Measurements from ENCODE around the gene RPLP2.

RPLP2 gene

GRCh38 chr11:766936-767210 is 42.9 kb upstream of the RPLP2 start:
- H3K4me1 ChIP-seq: no peaks in the 10 kb centered on the region
- TF ChIP-seq, protein P1, sequence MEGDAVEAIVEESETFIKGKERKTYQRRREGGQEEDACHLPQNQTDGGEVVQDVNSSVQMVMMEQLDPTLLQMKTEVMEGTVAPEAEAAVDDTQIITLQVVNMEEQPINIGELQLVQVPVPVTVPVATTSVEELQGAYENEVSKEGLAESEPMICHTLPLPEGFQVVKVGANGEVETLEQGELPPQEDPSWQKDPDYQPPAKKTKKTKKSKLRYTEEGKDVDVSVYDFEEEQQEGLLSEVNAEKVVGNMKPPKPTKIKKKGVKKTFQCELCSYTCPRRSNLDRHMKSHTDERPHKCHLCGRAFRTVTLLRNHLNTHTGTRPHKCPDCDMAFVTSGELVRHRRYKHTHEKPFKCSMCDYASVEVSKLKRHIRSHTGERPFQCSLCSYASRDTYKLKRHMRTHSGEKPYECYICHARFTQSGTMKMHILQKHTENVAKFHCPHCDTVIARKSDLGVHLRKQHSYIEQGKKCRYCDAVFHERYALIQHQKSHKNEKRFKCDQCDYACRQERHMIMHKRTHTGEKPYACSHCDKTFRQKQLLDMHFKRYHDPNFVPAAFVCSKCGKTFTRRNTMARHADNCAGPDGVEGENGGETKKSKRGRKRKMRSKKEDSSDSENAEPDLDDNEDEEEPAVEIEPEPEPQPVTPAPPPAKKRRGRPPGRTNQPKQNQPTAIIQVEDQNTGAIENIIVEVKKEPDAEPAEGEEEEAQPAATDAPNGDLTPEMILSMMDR (IDR thresholded peaks at IDR 0.05; ENCODE audit: low read depth, low read length): no peak
- no peak for DNase-seq
- no peak overlapping the region for H3K4me3 ChIP-seq (ENCODE audit: low read depth, low read length)
- H3K27me3 ChIP-seq: no peaks in the 10 kb centered on the region
- peaks cover 47% of the 10 kb centered on the region for H3K36me3 ChIP-seq
- no peaks in the 10 kb centered on the region for H3K9me3 ChIP-seq

GRCh38 chr11:767238-767637 is 42.5 kb upstream of the RPLP2 start:
- TF ChIP-seq, protein P1 (IDR thresholded peaks at IDR 0.05; ENCODE audit: low read depth, low read length): no peak
- Histone ChIP-seq H3K4me3 (ENCODE audit: low read depth, low read length) (no peak overlapping the region), H3K4me1 (no peaks in the 10 kb centered on the region), H3K36me3 (peaks cover 44% of the 10 kb centered on the region), H3K9me3 (no peaks in the 10 kb centered on the region), H3K27me3 (no peaks in the 10 kb centered on the region)
- DNase-seq: no peak

- Histone ChIP-seq H3K4me3 (ENCODE audit: low read depth, low read length) (no peak overlapping the region), H3K4me1 (no peaks in the 10 kb centered on the region), H3K36me3 (peaks cover 27% of the 10 kb centered on the region), H3K27me3 (no peaks in the 10 kb centered on the region), H3K9me3 (no peaks in the 10 kb centered on the region)
- DNase-seq: no peak
- TF ChIP-seq, protein P1 (IDR thresholded peaks at IDR 0.05; ENCODE audit: low read depth, low read length): no peak
Measured at GRCh38 chr11:769887-770641, 39.7 kb upstream of the RPLP2 start.

DNA sequence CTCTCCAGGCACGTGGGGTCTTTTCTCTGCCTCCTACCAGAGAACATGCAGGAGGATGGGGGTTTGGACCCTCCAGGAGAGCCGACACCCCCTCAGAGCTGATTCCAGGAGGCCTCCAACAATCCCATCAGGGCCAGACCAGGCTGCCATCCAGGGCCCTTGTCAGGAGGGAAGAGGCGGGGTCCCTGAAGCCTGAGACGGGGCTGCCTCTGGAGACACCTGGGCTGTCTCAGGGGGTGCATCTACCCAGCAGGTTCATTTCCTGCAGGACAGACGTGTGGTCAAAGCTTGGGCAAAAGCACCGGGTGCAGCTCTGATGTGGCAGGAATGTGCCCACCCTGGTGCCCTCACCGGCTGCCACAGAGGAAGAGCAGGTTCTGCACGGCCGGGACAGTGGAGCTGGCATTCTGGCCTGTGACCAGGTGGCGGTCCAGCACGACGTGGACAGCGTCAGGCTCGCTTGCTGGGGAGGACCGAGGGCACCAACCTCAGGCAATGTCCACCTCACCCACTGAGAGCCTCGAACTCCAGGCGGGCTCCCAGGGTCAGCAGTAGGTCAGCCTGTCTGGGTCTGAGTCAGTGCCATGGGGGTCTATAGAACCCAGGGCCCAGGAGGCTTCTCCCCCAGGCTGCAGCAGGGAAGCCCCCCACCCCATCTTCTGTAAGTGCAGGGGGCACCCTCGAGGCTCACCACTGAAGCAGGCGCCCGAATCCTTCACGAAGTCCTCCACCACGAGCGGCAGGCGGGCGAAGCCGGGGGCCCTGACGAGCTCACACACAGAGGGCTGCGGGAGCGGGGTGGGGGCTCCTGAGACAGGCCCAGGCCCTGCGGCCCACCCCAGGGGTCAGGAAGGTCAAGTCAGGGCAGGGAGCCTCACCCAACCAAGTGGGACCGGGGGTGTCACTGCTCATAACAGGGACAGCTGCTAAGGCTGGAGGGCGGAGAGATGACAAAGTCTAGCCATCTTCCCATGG is 38.8 kb upstream of the RPLP2 start:
- no peaks in the 10 kb centered on the region for H3K27me3 ChIP-seq
- H3K4me3 ChIP-seq (ENCODE audit: low read depth, low read length): no peak overlapping the region
- peaks cover 23% of the 10 kb centered on the region for H3K36me3 ChIP-seq
- TF ChIP-seq, protein P1 (IDR thresholded peaks at IDR 0.05; ENCODE audit: low read depth, low read length): no peak
- H3K9me3 ChIP-seq: no peaks in the 10 kb centered on the region
- no peaks in the 10 kb centered on the region for H3K4me1 ChIP-seq
- DNase-seq: no peak

GRCh38 chr11:771617-772204 is 38.1 kb upstream of the RPLP2 start:
- Histone ChIP-seq H3K36me3 (peaks cover 21% of the 10 kb centered on the region), H3K4me1 (no peaks in the 10 kb centered on the region), H3K27me3 (no peaks in the 10 kb centered on the region), H3K9me3 (no peaks in the 10 kb centered on the region), H3K4me3 (ENCODE audit: low read depth, low read length) (no peak overlapping the region)
- TF ChIP-seq, protein P1 (IDR thresholded peaks at IDR 0.05; ENCODE audit: low read depth, low read length): no peak
- DNase-seq: no peak
